ENCODE data around the gene WDR33. TPM values are rescaled to one million over a fixed set of nuclear protein-coding genes. Genes with fewer than 3 reads are reported as not detected.
A peak's percentile ranks its signal among the peaks of the same experiment; 100 is the strongest.

The WDR33 gene
- total RNA-seq, 5 donors from 2014 or later (not counting 1 experiment from before 2014, with no cell fraction given), result 54.5 to 79.8 (median 76.2) TPM

DNA sequence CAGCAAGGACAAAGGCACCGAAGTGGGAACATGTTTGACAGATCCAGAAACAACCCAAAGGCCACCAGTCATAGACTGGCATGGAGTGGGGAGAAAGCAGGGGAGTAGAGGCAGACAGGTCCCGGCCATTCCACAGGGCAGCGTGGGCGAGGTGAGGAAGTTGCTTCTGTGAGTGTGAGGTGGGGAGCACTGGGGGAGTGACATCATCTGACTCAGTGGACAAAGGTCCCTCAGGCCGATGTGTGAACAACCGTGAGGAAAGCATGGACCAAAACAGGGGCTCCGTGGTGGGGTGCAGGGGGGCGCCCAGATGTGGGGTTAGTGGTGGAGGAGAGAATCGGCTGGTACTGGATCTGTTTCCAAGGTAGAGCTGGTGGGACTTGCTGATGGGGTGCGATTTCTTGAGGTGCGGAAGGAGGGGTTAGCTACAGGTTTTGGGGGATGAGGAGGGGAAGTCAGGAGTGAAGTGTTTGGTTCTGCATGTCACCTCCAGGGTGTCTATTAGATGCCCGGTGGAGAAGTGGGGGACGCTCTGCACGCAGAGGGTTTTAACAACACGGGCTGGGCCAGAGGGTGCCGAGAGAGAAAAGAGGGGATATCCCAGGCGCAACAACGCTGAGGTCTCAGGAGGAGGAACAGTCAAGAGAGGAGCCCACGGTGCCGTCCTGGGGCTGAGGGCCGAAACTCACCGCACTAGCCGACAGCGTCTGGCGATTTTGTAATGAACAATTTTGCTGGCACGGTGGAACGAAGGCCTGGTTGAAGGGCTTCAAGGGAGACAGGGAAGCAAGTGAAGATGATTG, 112.2 kb downstream of the WDR33 start:
- POLR2A ChIA-PET, result no interaction called here
- WGBS (ENCODE audit: insufficient coverage), result 95% methylated on average over 26 of the region's 27 CpGs
- Mint-ChIP-seq H3K36me3 (peaks cover 9% of the 10 kb centered on the region), H3K27ac (no peak overlapping the region), H3K9me3 (no peaks in the 10 kb centered on the region), H3K27me3 (no peaks in the 10 kb centered on the region), H3K4me1 (peaks cover 21 to 28% (median 26%) of the 10 kb centered on the region in 3 donors), H3K4me3 (no peak overlapping the region)
- no peak for DNase-seq
- no peak for ATAC-seq (replicated peaks in 1 of 4)
- CTCF ChIA-PET, result no interaction called here
- H3K27ac ChIP-seq (ENCODE audit: low read length), result no peak overlapping the region
- no peaks in the 10 kb centered on the region for H3K9me3 ChIP-seq
- H3K27me3 ChIP-seq (replicated peaks in 1 of 2; ENCODE audit: control insufficient read depth in 2 of 2, extremely low read depth in 1 of 2, insufficient read depth in 2 of 2, low read length in 1 of 2), result peaks cover 0 to 13% of the 10 kb centered on the region in 2 experiments
- H3K4me3 ChIP-seq (ENCODE audit: control insufficient read depth in 1 of 2, extremely low read depth in 1 of 2, low read length in 1 of 2), result no peak overlapping the region
- H3K4me1 ChIP-seq (ENCODE audit: control insufficient read depth in 1 of 2, extremely low read depth in 1 of 2, insufficient read depth in 2 of 2, low read length in 2 of 2), result peaks cover 18 to 27% of the 10 kb centered on the region in 2 experiments
- H3K36me3 ChIP-seq (ENCODE audit: control insufficient read depth in 2 of 2, extremely low read depth in 1 of 2, insufficient read depth in 1 of 2, low read length in 1 of 2), result peaks cover 0 to 5% of the 10 kb centered on the region in 2 donors

DNA sequence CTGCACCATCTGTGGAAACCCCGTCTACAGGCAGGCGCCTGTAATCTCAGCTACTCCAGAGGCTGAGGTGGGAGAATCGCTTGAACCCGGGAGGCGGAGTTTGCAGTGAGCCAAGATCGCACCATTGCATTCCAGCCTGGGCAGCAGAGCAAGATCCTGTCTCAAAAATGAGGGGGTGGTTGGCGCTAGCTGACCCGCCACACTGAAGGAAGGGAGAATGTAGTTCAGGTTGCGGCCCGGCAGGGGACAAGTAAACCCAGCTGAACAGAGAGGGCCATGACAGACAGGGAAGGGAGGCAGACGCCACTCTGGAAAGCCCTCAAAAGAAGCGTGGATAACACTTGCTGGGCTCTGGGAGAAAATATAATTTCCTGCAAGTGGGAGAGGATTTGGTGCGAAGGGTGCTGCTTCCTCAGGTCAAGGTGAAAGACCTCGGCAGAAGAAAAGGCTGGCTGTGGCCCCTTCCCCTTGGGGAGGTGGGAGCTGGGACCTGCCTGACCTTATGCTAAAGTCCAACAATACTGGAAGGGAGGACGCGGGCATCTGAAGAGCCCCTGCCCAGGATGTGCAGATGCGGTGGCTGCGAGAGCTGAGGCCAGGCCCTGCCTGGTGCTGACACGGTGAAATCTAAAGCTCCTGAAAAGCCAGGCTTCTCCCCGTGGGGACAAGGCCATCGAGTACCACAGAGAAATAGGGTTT, 113.3 kb downstream of the WDR33 start:
- no peaks in the 10 kb centered on the region for H3K27me3 Mint-ChIP-seq
- no peak overlapping the region for H3K4me3 ChIP-seq (ENCODE audit: control insufficient read depth in 1 of 2, extremely low read depth in 1 of 2, low read length in 1 of 2)
- peaks cover 9% of the 10 kb centered on the region for H3K36me3 Mint-ChIP-seq
- no peaks in the 10 kb centered on the region for H3K36me3 ChIP-seq (ENCODE audit: control insufficient read depth in 2 of 2, extremely low read depth in 1 of 2, insufficient read depth in 1 of 2, low read length in 1 of 2)
- H3K27ac ChIP-seq (ENCODE audit: low read length), result no peak overlapping the region
- no peak overlapping the region for H3K4me3 Mint-ChIP-seq
- CTCF ChIA-PET, result no interaction called here
- no peaks in the 10 kb centered on the region for H3K9me3 ChIP-seq
- H3K9me3 Mint-ChIP-seq, result no peaks in the 10 kb centered on the region
- H3K27ac Mint-ChIP-seq, result no peak overlapping the region
- POLR2A ChIA-PET, result interaction anchor here in 1 of 2 donors (0.5 kb wide), 1 partner anchor 132 kb away, joined by 3 read pairs; no protein-coding TSS in a partner anchor
- H3K27me3 ChIP-seq (replicated peaks in 1 of 2; ENCODE audit: control insufficient read depth in 2 of 2, extremely low read depth in 1 of 2, insufficient read depth in 2 of 2, low read length in 1 of 2), result peaks cover 0 to 13% of the 10 kb centered on the region in 2 experiments
- peaks cover 7 to 16% of the 10 kb centered on the region in 2 experiments for H3K4me1 ChIP-seq (ENCODE audit: control insufficient read depth in 1 of 2, extremely low read depth in 1 of 2, insufficient read depth in 2 of 2, low read length in 2 of 2)
- ATAC-seq (replicated peaks in 1 of 4) (no peak), DNase-seq (no peak)
- peaks cover 15 to 18% (median 16%) of the 10 kb centered on the region in 3 donors for H3K4me1 Mint-ChIP-seq
- 95% methylated on average over 16 of the region's 21 CpGs for WGBS (ENCODE audit: insufficient coverage)

GRCh38 chr2:127695491-127696472, 115.2 kb downstream of the WDR33 start:
- ChIA-PET CTCF (interaction anchor here in 1 of 2 donors (1.1 kb wide), 1 partner anchor 56 kb away, joined by 3 read pairs; no protein-coding TSS in a partner anchor), POLR2A (no interaction called here)
- Histone ChIP-seq H3K27ac (ENCODE audit: low read length) (no peak overlapping the region), H3K4me1 (ENCODE audit: control insufficient read depth in 1 of 2, extremely low read depth in 1 of 2, insufficient read depth in 2 of 2, low read length in 2 of 2) (peaks cover 2 to 6% of the 10 kb centered on the region in 2 experiments), H3K4me3 (ENCODE audit: control insufficient read depth in 1 of 2, extremely low read depth in 1 of 2, low read length in 1 of 2) (peak overlapping the region in 1 of 2 donors; percentile 8), H3K36me3 (ENCODE audit: control insufficient read depth in 2 of 2, extremely low read depth in 1 of 2, insufficient read depth in 1 of 2, low read length in 1 of 2) (no peaks in the 10 kb centered on the region), H3K27me3 (replicated peaks in 1 of 2; ENCODE audit: control insufficient read depth in 2 of 2, extremely low read depth in 1 of 2, insufficient read depth in 2 of 2, low read length in 1 of 2) (peaks cover 0 to 13% of the 10 kb centered on the region in 2 experiments), H3K9me3 (no peaks in the 10 kb centered on the region)
- peaks cover 19% of the 10 kb centered on the region for H3K36me3 Mint-ChIP-seq
- no peak overlapping the region for H3K4me3 Mint-ChIP-seq
- H3K27ac Mint-ChIP-seq, result no peak overlapping the region
- H3K27me3 Mint-ChIP-seq, result no peaks in the 10 kb centered on the region
- 61% methylated on average over 42 of the region's 52 CpGs for WGBS (ENCODE audit: insufficient coverage)
- H3K9me3 Mint-ChIP-seq, result peaks cover 8 to 13% (median 8%) of the 10 kb centered on the region in 3 donors
- ATAC-seq (replicated peaks in 1 of 4), result peak in 3 of 4 experiments; percentile 80 to 91 (median 87)
- DNase-seq, result peak in 20 of 35 experiments; percentile 15 to 63 (median 44)
- H3K4me1 Mint-ChIP-seq, result peaks cover 8 to 9% (median 8%) of the 10 kb centered on the region in 3 donors

DNA sequence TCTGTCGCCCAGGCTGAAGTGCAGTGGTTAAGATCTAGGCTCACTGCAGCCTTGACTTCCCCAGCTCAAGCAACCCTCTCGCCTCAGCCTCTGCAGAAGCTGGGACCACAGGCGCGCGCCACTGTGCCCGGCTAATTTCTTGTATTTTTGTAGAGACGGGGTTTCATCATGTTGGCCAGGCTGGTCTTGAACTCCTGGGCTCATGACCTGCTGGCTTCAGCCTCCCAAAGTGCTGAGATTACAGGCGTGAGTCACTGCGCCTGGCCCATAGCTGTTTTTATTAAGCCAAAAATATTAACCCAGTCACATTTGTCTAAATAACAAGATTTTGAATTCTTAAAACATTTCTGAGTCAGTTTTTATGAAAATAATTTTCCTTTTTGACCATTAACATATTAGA, 116.0 kb downstream of the WDR33 start:
- no peak overlapping the region for H3K4me3 ChIP-seq (ENCODE audit: control insufficient read depth in 1 of 2, extremely low read depth in 1 of 2, low read length in 1 of 2)
- 92% methylated on average over 7 of the region's 9 CpGs for WGBS (ENCODE audit: insufficient coverage)
- peaks cover 8 to 17% (median 9%) of the 10 kb centered on the region in 3 donors for H3K9me3 Mint-ChIP-seq
- no peaks in the 10 kb centered on the region for H3K4me1 ChIP-seq (ENCODE audit: control insufficient read depth in 1 of 2, extremely low read depth in 1 of 2, insufficient read depth in 2 of 2, low read length in 2 of 2)
- H3K27ac ChIP-seq (ENCODE audit: low read length), result no peak overlapping the region
- no peak overlapping the region for H3K4me3 Mint-ChIP-seq
- peaks cover 19% of the 10 kb centered on the region for H3K36me3 Mint-ChIP-seq
- ATAC-seq (replicated peaks in 1 of 4) (no peak), DNase-seq (no peak)
- ChIA-PET CTCF (interaction anchor here in 1 of 2 donors (1.1 kb wide), 1 partner anchor 55 kb away, joined by 3 read pairs; no protein-coding TSS in a partner anchor), POLR2A (no interaction called here)
- no peaks in the 10 kb centered on the region for H3K9me3 ChIP-seq
- H3K27me3 Mint-ChIP-seq, result no peaks in the 10 kb centered on the region
- H3K4me1 Mint-ChIP-seq, result peaks cover 0 to under 1% (median 0%) of the 10 kb centered on the region in 3 donors
- peaks cover 0 to 17% of the 10 kb centered on the region in 2 experiments for H3K27me3 ChIP-seq (replicated peaks in 1 of 2; ENCODE audit: control insufficient read depth in 2 of 2, extremely low read depth in 1 of 2, insufficient read depth in 2 of 2, low read length in 1 of 2)
- no peak overlapping the region for H3K27ac Mint-ChIP-seq
- no peaks in the 10 kb centered on the region for H3K36me3 ChIP-seq (ENCODE audit: control insufficient read depth in 2 of 2, extremely low read depth in 1 of 2, insufficient read depth in 1 of 2, low read length in 1 of 2)

GRCh38 chr2:127690696-127691095, 120.3 kb downstream of the WDR33 start:
- Mint-ChIP-seq H3K27ac (no peak overlapping the region), H3K4me3 (no peak overlapping the region), H3K27me3 (no peaks in the 10 kb centered on the region), H3K9me3 (peaks cover 8 to 26% (median 17%) of the 10 kb centered on the region in 3 donors), H3K36me3 (peaks cover 9% of the 10 kb centered on the region), H3K4me1 (no peaks in the 10 kb centered on the region)
- DNase-seq (no peak), ATAC-seq (replicated peaks in 1 of 4) (no peak)
- CTCF ChIA-PET, result no interaction called here
- WGBS (ENCODE audit: insufficient coverage), result 68% methylated on average over 2 of the region's 2 CpGs
- Histone ChIP-seq H3K9me3 (no peaks in the 10 kb centered on the region), H3K4me3 (ENCODE audit: control insufficient read depth in 1 of 2, extremely low read depth in 1 of 2, low read length in 1 of 2) (no peak overlapping the region), H3K27me3 (replicated peaks in 1 of 2; ENCODE audit: control insufficient read depth in 2 of 2, extremely low read depth in 1 of 2, insufficient read depth in 2 of 2, low read length in 1 of 2) (peaks cover 0 to 10% of the 10 kb centered on the region in 2 experiments), H3K27ac (ENCODE audit: low read length) (no peak overlapping the region), H3K4me1 (ENCODE audit: control insufficient read depth in 1 of 2, extremely low read depth in 1 of 2, insufficient read depth in 2 of 2, low read length in 2 of 2) (no peaks in the 10 kb centered on the region), H3K36me3 (ENCODE audit: control insufficient read depth in 2 of 2, extremely low read depth in 1 of 2, insufficient read depth in 1 of 2, low read length in 1 of 2) (no peaks in the 10 kb centered on the region)
- POLR2A ChIA-PET, result no interaction called here
